Measurements from ENCODE around the gene SMARCC1. TPM values are rescaled to one million over a fixed set of nuclear protein-coding genes. Genes with fewer than 3 reads are reported as not detected.

Gene SMARCC1
- total RNA-seq, 2 donors from 2014 or later = 49.9 to 58.7 TPM

DNA sequence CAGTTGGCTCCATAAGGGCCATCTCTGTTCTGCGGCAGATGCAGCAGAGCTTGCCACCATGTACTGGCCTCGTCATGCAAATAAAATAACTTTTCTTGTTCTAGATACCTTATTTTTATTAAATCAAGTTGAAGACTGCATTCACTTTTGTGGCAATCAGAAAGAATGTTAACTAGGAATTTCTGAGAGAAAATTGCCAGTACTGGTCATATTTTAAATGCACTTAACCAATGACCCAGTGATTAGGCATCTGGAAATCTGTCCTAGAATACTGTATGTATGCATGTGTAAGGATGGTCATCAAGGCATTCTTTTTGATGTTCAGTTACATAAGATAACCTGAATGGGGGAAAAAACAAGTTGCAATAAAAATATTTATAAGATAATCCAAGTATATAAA is 168.8 kb downstream of the SMARCC1 start:
- Histone ChIP-seq H3K4me1 (replicated peaks) (peaks cover 3% of the 10 kb centered on the region), H3K27ac (no peak overlapping the region), H3K36me3 (no peaks in the 10 kb centered on the region), H3K4me3 (no peak overlapping the region), H3K27me3 (replicated peaks; ENCODE audit: insufficient read depth) (no peaks in the 10 kb centered on the region), H3K9me3 (no peaks in the 10 kb centered on the region)
- WGBS = 97% methylated on average over 2 of the region's 2 CpGs
- intact Hi-C loops (cut with DNase I) = no loop called here
- DNase-seq (ENCODE audit: low spot score) = no peak
- TF ChIP-seq POLR2A (IDR thresholded peaks at IDR 0.05) (no peak), CTCF (IDR thresholded peaks at IDR 0.05) (no peak), POLR2AphosphoS5 (IDR thresholded peaks at IDR 0.05) (no peak)

DNA sequence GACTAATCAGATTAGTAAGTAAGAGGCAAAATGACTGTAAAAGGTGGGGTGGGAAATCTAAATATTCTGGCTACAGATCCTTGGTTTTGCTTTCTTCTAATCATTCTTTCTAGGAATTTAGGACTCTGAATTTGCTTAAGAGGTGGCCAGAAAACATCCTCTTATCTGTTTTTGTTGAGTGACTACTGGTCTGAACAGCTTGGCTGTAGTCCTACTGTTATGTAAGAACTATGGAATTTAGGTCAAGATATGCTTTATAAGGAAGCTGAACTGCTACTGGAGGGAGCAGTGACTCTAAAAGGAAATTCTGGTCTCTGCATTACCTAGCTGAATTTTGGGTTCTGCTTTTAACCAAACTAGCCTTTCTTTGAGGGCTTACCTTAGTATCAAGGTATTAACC is 169.5 kb downstream of the SMARCC1 start:
- H3K27me3 ChIP-seq (replicated peaks; ENCODE audit: insufficient read depth) = no peaks in the 10 kb centered on the region
- TF ChIP-seq POLR2AphosphoS5 (IDR thresholded peaks at IDR 0.05) (no peak), CTCF (IDR thresholded peaks at IDR 0.05) (no peak), POLR2A (IDR thresholded peaks at IDR 0.05) (no peak)
- no peak overlapping the region for H3K27ac ChIP-seq
- no peaks in the 10 kb centered on the region for H3K9me3 ChIP-seq
- H3K4me3 ChIP-seq = no peak overlapping the region
- H3K4me1 ChIP-seq (replicated peaks) = peaks cover 3% of the 10 kb centered on the region
- H3K36me3 ChIP-seq = no peaks in the 10 kb centered on the region
- intact Hi-C loops (cut with DNase I) = no loop called here
- no peak for DNase-seq (ENCODE audit: low spot score)

- DNase-seq (ENCODE audit: low spot score) = no peak
- no peaks in the 10 kb centered on the region for H3K36me3 ChIP-seq
- intact Hi-C loops (cut with DNase I) = no loop called here
- H3K4me3 ChIP-seq = no peak overlapping the region
- WGBS = 80% methylated on average over 2 of the region's 2 CpGs
- peaks cover 3% of the 10 kb centered on the region for H3K4me1 ChIP-seq (replicated peaks)
- TF ChIP-seq POLR2AphosphoS5 (IDR thresholded peaks at IDR 0.05) = no peak
- no peak for TF ChIP-seq CTCF (IDR thresholded peaks at IDR 0.05)
- no peak for TF ChIP-seq POLR2A (IDR thresholded peaks at IDR 0.05)
- no peaks in the 10 kb centered on the region for H3K9me3 ChIP-seq
- no peaks in the 10 kb centered on the region for H3K27me3 ChIP-seq (replicated peaks; ENCODE audit: insufficient read depth)
- H3K27ac ChIP-seq = no peak overlapping the region
These were observed 170.1 kb downstream of the SMARCC1 start for GRCh38 chr3:47611576-47611975.

- no peaks in the 10 kb centered on the region for H3K27me3 ChIP-seq (replicated peaks; ENCODE audit: insufficient read depth)
- no peak overlapping the region for H3K4me3 ChIP-seq
- peaks cover 3% of the 10 kb centered on the region for H3K4me1 ChIP-seq (replicated peaks)
- WGBS = 86% methylated on average over 3 of the region's 3 CpGs
- H3K36me3 ChIP-seq = no peaks in the 10 kb centered on the region
- DNase-seq (ENCODE audit: low spot score) = no peak
- no peak overlapping the region for H3K27ac ChIP-seq
- intact Hi-C loops (cut with DNase I) = no loop called here
- TF ChIP-seq POLR2AphosphoS5 (IDR thresholded peaks at IDR 0.05) (no peak), CTCF (IDR thresholded peaks at IDR 0.05) (no peak), POLR2A (IDR thresholded peaks at IDR 0.05) (no peak)
- H3K9me3 ChIP-seq = no peaks in the 10 kb centered on the region
These were observed 171.1 kb downstream of the SMARCC1 start for GRCh38 chr3:47610583-47610982.

DNA sequence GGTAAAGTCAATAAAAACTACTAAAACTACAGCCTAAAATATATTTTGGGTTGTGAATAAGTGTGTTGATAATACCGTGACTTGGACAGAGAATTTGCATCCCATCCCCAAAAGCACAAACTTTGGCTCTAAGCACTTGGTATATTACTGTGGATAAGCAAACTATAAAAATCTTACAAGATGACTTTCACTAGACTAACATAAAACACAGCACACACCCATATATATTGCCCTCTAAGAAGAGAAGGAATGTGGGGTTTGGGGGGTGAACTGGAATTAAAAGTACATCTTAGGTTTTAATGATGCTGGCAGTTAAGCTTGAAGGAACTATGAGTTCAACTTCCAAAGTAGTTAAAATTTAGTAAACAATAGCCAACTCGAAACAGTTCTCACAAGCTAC is 174.4 kb downstream of the SMARCC1 start:
- no peak for DNase-seq (ENCODE audit: low spot score)
- TF ChIP-seq POLR2AphosphoS5 (IDR thresholded peaks at IDR 0.05) = peak; percentile 22
- TF ChIP-seq CTCF (IDR thresholded peaks at IDR 0.05) = no peak

More for the DNA sequence above, 174.4 kb downstream of the SMARCC1 start:
- no peak overlapping the region for H3K4me3 ChIP-seq
- no peaks in the 10 kb centered on the region for H3K4me1 ChIP-seq (replicated peaks)
- no peaks in the 10 kb centered on the region for H3K9me3 ChIP-seq
- H3K36me3 ChIP-seq = no peaks in the 10 kb centered on the region
- intact Hi-C loops (cut with DNase I) = no loop called here
- H3K27ac ChIP-seq = no peak overlapping the region
- H3K27me3 ChIP-seq (replicated peaks; ENCODE audit: insufficient read depth) = no peaks in the 10 kb centered on the region
- 31% methylated on average over 2 of the region's 2 CpGs for WGBS
